GM13976 (cell line): Measurements from ENCODE around the gene KIF1B.
"Not testable (repeated sequence)": the region's sequence is repeated elsewhere in the genome, so short reads cannot be mapped to it uniquely, and the experiment has no call there.

Source experiments
- DNase-seq: peaks from one replicate; pipeline ENCODE4 v3.0.0; 2012; ENCODE audit warnings: low spot score
- CTCF ChIP-seq: IDR thresholded peaks from 2 replicates; pipeline ENCODE4 v1.5.1; 2012; ENCODE audit warnings: borderline replicate concordance, mild to moderate bottlenecking; ENCODE audit not compliant: insufficient read depth; ENCODE audit errors: extremely low read depth, missing control alignments, control extremely low read depth
- in situ Hi-C: fragments of 300-500 bp; cut with MboI; formaldehyde crosslinking; loops from one replicate; pipeline ENCODE4 v1.12.0; 2022; ENCODE audit warnings: low sequenced_read_pairs, mixed read lengths, inconsistent platforms; ENCODE audit not compliant: unreplicated experiment

Gene KIF1B

GRCh38 chr1:10401281-10401680 is 190.9 kb downstream of the KIF1B start:
- in situ Hi-C loops: no loop called here
- TF ChIP-seq CTCF: no peak
- DNase-seq: no peak

GRCh38 chr1:10402729-10403274 is 192.4 kb downstream of the KIF1B start:
- no peak for TF ChIP-seq CTCF
- no peak for DNase-seq
- in situ Hi-C loops: no loop called here

- TF ChIP-seq CTCF: no peak
- in situ Hi-C loops: no loop called here
- DNase-seq: no peak
Measured at GRCh38 chr1:10407201-10407600, 196.8 kb downstream of the KIF1B start.

GRCh38 chr1:10415211-10415930 is 205.0 kb downstream of the KIF1B start:
- DNase-seq: no peak
- no peak for TF ChIP-seq CTCF
- in situ Hi-C loops: no loop called here

- in situ Hi-C loops, DNase-seq: not testable (repeated sequence)
Measured at GRCh38 chr1:10415967-10416366, 205.6 kb downstream of the KIF1B start.

- in situ Hi-C loops: not testable (repeated sequence)
Measured at GRCh38 chr1:10418741-10419140, 208.4 kb downstream of the KIF1B start.

GRCh38 chr1:10419351-10419750 is 209.0 kb downstream of the KIF1B start:
- no peak for TF ChIP-seq CTCF
- DNase-seq: no peak
- in situ Hi-C loops: no loop called here

More at GRCh38 chr1:10418741-10419140, 208.4 kb downstream of the KIF1B start:
- DNase-seq: not testable (repeated sequence)
